Bronchial epithelial cell (primary cell): ENCODE results near the gene APAF1. TPM values are rescaled to one million over a fixed set of nuclear protein-coding genes. Genes with fewer than 3 reads are reported as not detected.
A peak's percentile ranks its signal among the peaks of the same experiment; 100 is the strongest.
"Not testable (repeated sequence)": the region's sequence is repeated elsewhere in the genome, so short reads cannot be mapped to it uniquely, and the experiment has no call there.

Source experiments
- DNase-seq: peaks from one replicate; pipeline ENCODE4 v3.0.0-alpha.2; 2010; ENCODE audit warnings: low read depth
- FAIRE-seq: peaks from 2 replicates; lab custom pipeline; 2011; peaks lifted over from hg19 to GRCh38; lab: Jason Lieb, UNC
- H3K27me3 ChIP-seq: 2 replicates; pipeline ENCODE4 v1.5.1; 2011; ENCODE audit warnings: low read length; ENCODE audit not compliant: control insufficient read depth, insufficient read depth
- H3K36me3 ChIP-seq: 2 replicates; pipeline ENCODE4 v1.5.1; 2011; ENCODE audit warnings: low read length; ENCODE audit not compliant: control insufficient read depth, insufficient read depth
- H3K4me3 ChIP-seq: 2 replicates; pipeline ENCODE4 v1.5.1; 2011; ENCODE audit warnings: mild to moderate bottlenecking, low read depth, low read length, control low read depth
- CTCF ChIP-seq: IDR thresholded peaks from 2 replicates; pipeline ENCODE4 v1.5.1; 2011; ENCODE audit warnings: mild to moderate bottlenecking, moderate library complexity, low read length, control low read depth, inconsistent platforms; ENCODE audit not compliant: insufficient read depth, severe bottlenecking
- total RNA-seq: library from RNA; depleted of rRNA; stranded (reverse); fragments of >200 nt; gene quantifications from 2 replicates; pipeline ENCODE4 v1.2.1, GENCODE V29; 2014

The APAF1 gene
- 9.1 and 12.4 TPM in 2 replicates for total RNA-seq

- DNase-seq (peak; percentile 85), FAIRE-seq (no peak)
- Histone ChIP-seq H3K36me3 (peaks cover 2% of the 10 kb centered on the region), H3K4me3 (peak within 1 kb of the TSS; percentile 95), H3K27me3 (no peaks in the 10 kb centered on the region)
- no peak for TF ChIP-seq CTCF
These were observed at the start of gene APAF1, which contains the start of gene IKBIP for GRCh38 chr12:98644712-98645571. Gene APAF1 (plus strand): TSS chr12:98645290. CDS start chr12:98648360, 3,070 bp downstream. Gene IKBIP (minus strand): TSS chr12:98644788. CDS start chr12:98644701, 87 bp downstream.

GRCh38 chr12:98597313-98597712, 47.8 kb upstream of the APAF1 start:
- not testable (repeated sequence) for H3K4me3 ChIP-seq, FAIRE-seq, DNase-seq, H3K27me3 ChIP-seq
- H3K36me3 ChIP-seq: peaks cover 16% of the 10 kb centered on the region

GRCh38 chr12:98601924-98602323, 43.2 kb upstream of the APAF1 start:
- H3K36me3 ChIP-seq: peaks cover 11% of the 10 kb centered on the region
- TF ChIP-seq CTCF: no peak
- no peak for FAIRE-seq
- no peak overlapping the region for H3K4me3 ChIP-seq
- no peaks in the 10 kb centered on the region for H3K27me3 ChIP-seq
- no peak for DNase-seq

GRCh38 chr12:98606359-98606988, 38.6 kb upstream of the APAF1 start:
- no peak overlapping the region for H3K4me3 ChIP-seq
- H3K27me3 ChIP-seq: no peaks in the 10 kb centered on the region
- TF ChIP-seq CTCF: no peak
- DNase-seq (peak; percentile 18), FAIRE-seq (no peak)
- no peaks in the 10 kb centered on the region for H3K36me3 ChIP-seq

GRCh38 chr12:98610596-98610995, 34.5 kb upstream of the APAF1 start:
- H3K27me3 ChIP-seq: no peaks in the 10 kb centered on the region
- H3K36me3 ChIP-seq: no peaks in the 10 kb centered on the region
- FAIRE-seq: no peak
- no peak overlapping the region for H3K4me3 ChIP-seq
- TF ChIP-seq CTCF: no peak
- DNase-seq: no peak

- no peak overlapping the region for H3K4me3 ChIP-seq
- H3K27me3 ChIP-seq: no peaks in the 10 kb centered on the region
- H3K36me3 ChIP-seq: no peaks in the 10 kb centered on the region
- no peak for TF ChIP-seq CTCF
- no peak for DNase-seq
- FAIRE-seq: no peak
These were observed 32.3 kb upstream of the APAF1 start for GRCh38 chr12:98612696-98613334.
